ENCODE data around the gene WDFY4. TPM values are rescaled to one million over a fixed set of nuclear protein-coding genes. Genes with fewer than 3 reads are reported as not detected.

WDFY4 gene
- total and polyA plus RNA-seq, 2 of the 4 experiments (the other 2 are of a cell fraction) = not detected

GRCh38 chr10:48838834-48839233 lies 154.2 kb downstream of the WDFY4 start:
- BruUV-seq (replicated peaks) = no TSS peak
- H4K91ac ChIP-seq (ENCODE audit: insufficient read depth, low read depth, low read length) = no peak overlapping the region
- H3K23ac ChIP-seq (ENCODE audit: low read depth, low read length) = no peak overlapping the region
- H3K36me3 ChIP-seq (ENCODE audit: control insufficient read depth, insufficient read depth, low read length) = no peaks in the 10 kb centered on the region
- no peaks in the 10 kb centered on the region for H3K79me1 ChIP-seq (ENCODE audit: low read depth in 1 of 2, low read length in 2 of 2)
- no peak overlapping the region for H3K27ac ChIP-seq (ENCODE audit: insufficient read depth, low read length)
- H3K4me1 ChIP-seq (ENCODE audit: control insufficient read depth, insufficient read depth, low read length) = no peaks in the 10 kb centered on the region
- no peaks in the 10 kb centered on the region for H4K20me1 ChIP-seq (ENCODE audit: insufficient read depth, low read length)
- no peak overlapping the region for H3K9ac ChIP-seq (ENCODE audit: low read depth, low read length)
- no peak for ATAC-seq (ENCODE audit: low read depth)
- H2BK5ac ChIP-seq (ENCODE audit: low read depth, low read length, poor library complexity, severe bottlenecking) = no peak overlapping the region
- H2BK15ac ChIP-seq (ENCODE audit: low read depth, low read length) = no peak overlapping the region
- no peak overlapping the region for H2AFZ ChIP-seq (replicated peaks; ENCODE audit: low read length, poor library complexity)
- H3K14ac ChIP-seq (replicated peaks; ENCODE audit: low read depth, low read length) = no peak overlapping the region
- ChIA-PET POLR2A (ENCODE audit: unreplicated experiment) (no interaction called here), CTCF (no interaction called here)
- no peak overlapping the region for H2AK9ac ChIP-seq (replicated peaks; ENCODE audit: low read depth, low read length, poor library complexity)
- in situ Hi-C loops (cut with MboI; ENCODE audit: low sequenced_read_pairs) = no loop called here
- no peak overlapping the region for H3K18ac ChIP-seq (ENCODE audit: low read depth, low read length)
- H4K8ac ChIP-seq (ENCODE audit: low read depth in 2 of 2, low read length in 2 of 2) = no peak overlapping the region
- TF ChIP-seq BHLHE40 (IDR thresholded peaks at IDR 0.05; ENCODE audit: low read depth, low read length) = no peak
- TF ChIP-seq CHD1 (IDR thresholded peaks at IDR 0.05; ENCODE audit: low read depth, low read length) = no peak
- TF ChIP-seq POLR2A (IDR thresholded peaks at IDR 0.05; ENCODE audit: low read depth, low read length) = no peak
- TF ChIP-seq, protein P1, sequence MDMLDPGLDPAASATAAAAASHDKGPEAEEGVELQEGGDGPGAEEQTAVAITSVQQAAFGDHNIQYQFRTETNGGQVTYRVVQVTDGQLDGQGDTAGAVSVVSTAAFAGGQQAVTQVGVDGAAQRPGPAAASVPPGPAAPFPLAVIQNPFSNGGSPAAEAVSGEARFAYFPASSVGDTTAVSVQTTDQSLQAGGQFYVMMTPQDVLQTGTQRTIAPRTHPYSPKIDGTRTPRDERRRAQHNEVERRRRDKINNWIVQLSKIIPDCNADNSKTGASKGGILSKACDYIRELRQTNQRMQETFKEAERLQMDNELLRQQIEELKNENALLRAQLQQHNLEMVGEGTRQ (IDR thresholded peaks at IDR 0.05; ENCODE audit: low read depth, low read length) = no peak
- no peak for TF ChIP-seq MAZ (IDR thresholded peaks at IDR 0.05; ENCODE audit: borderline replicate concordance, low read depth, low read length)
- TF ChIP-seq SMC3 (IDR thresholded peaks at IDR 0.05; ENCODE audit: low read depth, low read length) = no peak
- no peak for TF ChIP-seq RCOR1 (IDR thresholded peaks at IDR 0.05; ENCODE audit: insufficient replicate concordance, low read length)
- TF ChIP-seq NFE2L2 (IDR thresholded peaks at IDR 0.05; ENCODE audit: low read depth, low read length) = no peak
- TF ChIP-seq MAFK (IDR thresholded peaks at IDR 0.05; ENCODE audit: low read depth, low read length) = no peak
- no peak for DNase-seq
- dilution Hi-C loops (cut with HindIII; ENCODE audit: low sequenced_read_pairs, unreplicated experiment) = no loop called here
- intact Hi-C loops (cut with micrococcal nuclease) = no loop called here
- H2AK5ac ChIP-seq (ENCODE audit: low read depth, low read length) = no peak overlapping the region
- no peak overlapping the region for H3K4me3 ChIP-seq (ENCODE audit: insufficient read depth, low read depth, low read length)
- H3K4ac ChIP-seq (ENCODE audit: low read depth, low read length) = no peak overlapping the region
- no peaks in the 10 kb centered on the region for H3K9me1 ChIP-seq (ENCODE audit: insufficient read depth, low read length)
- peaks cover 10% of the 10 kb centered on the region for H3K27me3 ChIP-seq (ENCODE audit: control insufficient read depth, insufficient read depth, low read length)
- H2BK120ac ChIP-seq (ENCODE audit: low read depth, low read length) = no peak overlapping the region
- no peaks in the 10 kb centered on the region for H3K9me3 ChIP-seq (ENCODE audit: control insufficient read depth, insufficient read depth, low read length)
- no peak overlapping the region for H2BK20ac ChIP-seq (ENCODE audit: low read depth, low read length)
- no peak overlapping the region for H4K5ac ChIP-seq (ENCODE audit: low read depth, low read length)
- no peak overlapping the region for H3K4me2 ChIP-seq (ENCODE audit: low read depth, low read length)
- WGBS, 2 experiments (ENCODE audit: extremely low coverage in 2 of 2, insufficient read length in 1 of 2) = 21% methylated on average over 4 of the region's 5 CpGs; no CpG with 5 or more reads in 1 of the 2 experiments
- H3K56ac ChIP-seq (ENCODE audit: extremely low read depth, insufficient read depth, low read length) = no peak overlapping the region

All from IMR-90 (cell line).